SK-N-MC (cell line): Measurements from ENCODE around the gene NUP133.

ENCODE experiments used
- EZH2 ChIP-seq: fragments of 200-600 bp; sonication (generic); IDR thresholded peaks from one replicate; pipeline ENCODE4 v1.6.1; 2017; ENCODE audit warnings: antibody characterized with exemption
- POLR2AphosphoS5 ChIP-seq: IDR thresholded peaks from 2 replicates; pipeline ENCODE4 v1.6.1; 2012; ENCODE audit warnings: mild to moderate bottlenecking, low read depth, low read length, borderline replicate concordance

- TF ChIP-seq EZH2 (no peak), POLR2AphosphoS5 (no peak)
Observed at GRCh38 chr1:229397762-229398161, 110.4 kb downstream of the NUP133 start.
